Astrocyte (in vitro differentiated cells and primary cell): ENCODE measurements around the gene POLA1. TPM values are rescaled to one million over a fixed set of nuclear protein-coding genes. Genes with fewer than 3 reads are reported as not detected.

Experiments used
- DNase-seq: peaks from one replicate; pipeline ENCODE4 v3.0.0-alpha.2; 2010; ENCODE audit warnings: low read depth
- FAIRE-seq: peaks from 2 replicates; lab custom pipeline; 2011; peaks lifted over from hg19 to GRCh38; lab: Jason Lieb, UNC
- H2AFZ ChIP-seq: 2 replicates; pipeline ENCODE4 v1.6.0; 2012; ENCODE audit warnings: low read depth, low read length, inconsistent platforms
- H3K27ac ChIP-seq: 2 replicates; pipeline ENCODE4 v1.5.1; 2011; ENCODE audit warnings: low read depth, low read length, inconsistent platforms
- H3K27me3 ChIP-seq: 2 replicates; pipeline ENCODE4 v1.6.0; 2011; ENCODE audit warnings: low read length, inconsistent platforms; ENCODE audit not compliant: insufficient read depth
- H3K36me3 ChIP-seq: 2 replicates; pipeline ENCODE4 v1.5.1; 2011; ENCODE audit warnings: low read length, inconsistent platforms; ENCODE audit not compliant: insufficient read depth
- H3K4me1 ChIP-seq: 2 replicates; pipeline ENCODE4 v1.5.1; 2011; ENCODE audit warnings: low read length, inconsistent platforms; ENCODE audit not compliant: insufficient read depth
- H3K4me2 ChIP-seq: 2 replicates; pipeline ENCODE4 v1.6.0; 2012; ENCODE audit warnings: low read length, inconsistent platforms
- H3K4me3 ChIP-seq: 2 replicates; pipeline ENCODE4 v1.5.1; 2011; ENCODE audit warnings: low read depth, mild to moderate bottlenecking, low read length, inconsistent platforms; ENCODE audit not compliant: insufficient read depth
- H3K79me2 ChIP-seq: 2 replicates; pipeline ENCODE4 v1.6.0; 2012; ENCODE audit warnings: mild to moderate bottlenecking, low read length, inconsistent platforms; ENCODE audit not compliant: insufficient read depth
- H3K9ac ChIP-seq: 2 replicates; pipeline ENCODE4 v1.6.0; 2012; ENCODE audit warnings: mild to moderate bottlenecking, low read length, inconsistent platforms
- H3K9me3 ChIP-seq: 2 replicates; pipeline ENCODE4 v1.5.1; 2012; ENCODE audit warnings: low read depth, mild to moderate bottlenecking, low read length, inconsistent platforms; ENCODE audit not compliant: insufficient read depth
- H4K20me1 ChIP-seq: 2 replicates; pipeline ENCODE4 v1.6.0; 2012; ENCODE audit warnings: low read length, inconsistent platforms; ENCODE audit not compliant: insufficient read depth
- H3K27ac Mint-ChIP-seq: one replicate; pipeline ENCODE4 v1.8.0; 2021; ENCODE audit warnings: mild to moderate bottlenecking, mixed read lengths; ENCODE audit not compliant: unreplicated experiment
- H3K27me3 Mint-ChIP-seq: one replicate; pipeline ENCODE4 v1.8.0; 2021; ENCODE audit warnings: low read depth, mixed read lengths; ENCODE audit not compliant: unreplicated experiment
- H3K36me3 Mint-ChIP-seq: one replicate; pipeline ENCODE4 v1.8.0; 2021; ENCODE audit warnings: low read depth, mixed read lengths; ENCODE audit not compliant: unreplicated experiment
- H3K4me1 Mint-ChIP-seq: one replicate; pipeline ENCODE4 v1.8.0; 2021; ENCODE audit warnings: low read depth, mixed read lengths; ENCODE audit not compliant: unreplicated experiment
- H3K4me3 Mint-ChIP-seq: one replicate; pipeline ENCODE4 v1.8.0; 2021; ENCODE audit warnings: mild to moderate bottlenecking, moderate library complexity, mixed read lengths; ENCODE audit not compliant: unreplicated experiment
- H3K9me3 Mint-ChIP-seq: one replicate; pipeline ENCODE4 v1.8.0; 2021; ENCODE audit warnings: mild to moderate bottlenecking, mixed read lengths; ENCODE audit not compliant: unreplicated experiment
- EZH2 ChIP-seq: IDR thresholded peaks from 2 replicates; pipeline ENCODE4 v1.6.1; 2012; ENCODE audit warnings: mild to moderate bottlenecking, low read length, inconsistent platforms; ENCODE audit not compliant: insufficient read depth
- total RNA-seq: library from RNA; stranded (reverse); gene quantifications from 2 replicates; pipeline ENCODE4 v1.2.1, GENCODE V29; 2021
- TF ChIP-seq, protein P1 (sequence below): IDR thresholded peaks from 2 replicates; pipeline ENCODE4 v1.5.1; 2011; ENCODE audit warnings: low read depth, mild to moderate bottlenecking, inconsistent platforms, low read length, moderate library complexity; ENCODE audit not compliant: insufficient read depth

POLA1 gene
- total RNA-seq, 1 donor from 2014 or later, result 4.9 TPM

DNA sequence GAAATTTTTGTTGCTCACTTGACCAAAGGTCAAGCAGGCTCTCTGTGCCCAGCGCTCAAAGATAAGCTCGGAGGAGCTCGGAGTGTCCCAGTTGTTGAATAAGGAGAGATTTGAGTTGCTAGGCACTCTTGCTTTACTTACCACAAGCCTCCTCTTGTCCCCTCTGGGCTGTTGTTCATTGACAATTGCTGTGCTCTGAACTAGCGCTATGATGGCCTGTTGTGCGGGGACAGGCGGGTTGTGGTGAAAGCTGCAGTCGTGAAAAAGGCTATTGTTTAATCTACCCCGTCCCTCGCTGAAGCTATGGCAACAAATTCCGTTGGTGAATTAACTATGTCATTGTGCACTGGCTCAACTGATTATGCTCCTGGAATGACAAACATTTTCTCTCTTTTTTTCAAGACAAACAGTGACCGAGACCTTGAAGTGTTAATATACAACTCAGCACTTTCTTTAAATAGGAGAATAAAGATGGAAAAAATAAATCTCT lies 21.0 kb upstream of the POLA1 start:
- no peak overlapping the region for H3K4me2 ChIP-seq
- H3K9ac ChIP-seq, result no peak overlapping the region
- no peaks in the 10 kb centered on the region for H3K27me3 Mint-ChIP-seq
- no peak overlapping the region for H3K27ac ChIP-seq
- no peaks in the 10 kb centered on the region for H3K36me3 ChIP-seq
- peaks cover 9% of the 10 kb centered on the region for H3K4me1 Mint-ChIP-seq
- TF ChIP-seq, protein P1, sequence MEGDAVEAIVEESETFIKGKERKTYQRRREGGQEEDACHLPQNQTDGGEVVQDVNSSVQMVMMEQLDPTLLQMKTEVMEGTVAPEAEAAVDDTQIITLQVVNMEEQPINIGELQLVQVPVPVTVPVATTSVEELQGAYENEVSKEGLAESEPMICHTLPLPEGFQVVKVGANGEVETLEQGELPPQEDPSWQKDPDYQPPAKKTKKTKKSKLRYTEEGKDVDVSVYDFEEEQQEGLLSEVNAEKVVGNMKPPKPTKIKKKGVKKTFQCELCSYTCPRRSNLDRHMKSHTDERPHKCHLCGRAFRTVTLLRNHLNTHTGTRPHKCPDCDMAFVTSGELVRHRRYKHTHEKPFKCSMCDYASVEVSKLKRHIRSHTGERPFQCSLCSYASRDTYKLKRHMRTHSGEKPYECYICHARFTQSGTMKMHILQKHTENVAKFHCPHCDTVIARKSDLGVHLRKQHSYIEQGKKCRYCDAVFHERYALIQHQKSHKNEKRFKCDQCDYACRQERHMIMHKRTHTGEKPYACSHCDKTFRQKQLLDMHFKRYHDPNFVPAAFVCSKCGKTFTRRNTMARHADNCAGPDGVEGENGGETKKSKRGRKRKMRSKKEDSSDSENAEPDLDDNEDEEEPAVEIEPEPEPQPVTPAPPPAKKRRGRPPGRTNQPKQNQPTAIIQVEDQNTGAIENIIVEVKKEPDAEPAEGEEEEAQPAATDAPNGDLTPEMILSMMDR, result no peak
- TF ChIP-seq EZH2, result no peak
- H3K79me2 ChIP-seq, result no peaks in the 10 kb centered on the region
- no peak overlapping the region for H3K4me3 ChIP-seq
- DNase-seq (no peak), FAIRE-seq (no peak)
- no peaks in the 10 kb centered on the region for H3K4me1 ChIP-seq
- no peaks in the 10 kb centered on the region for H3K9me3 ChIP-seq
- no peaks in the 10 kb centered on the region for H4K20me1 ChIP-seq
- H2AFZ ChIP-seq, result no peak overlapping the region
- no peak overlapping the region for H3K27ac Mint-ChIP-seq
- H3K9me3 Mint-ChIP-seq, result no peaks in the 10 kb centered on the region
- no peaks in the 10 kb centered on the region for H3K27me3 ChIP-seq
- no peak overlapping the region for H3K4me3 Mint-ChIP-seq
- H3K36me3 Mint-ChIP-seq, result no peaks in the 10 kb centered on the region

DNA sequence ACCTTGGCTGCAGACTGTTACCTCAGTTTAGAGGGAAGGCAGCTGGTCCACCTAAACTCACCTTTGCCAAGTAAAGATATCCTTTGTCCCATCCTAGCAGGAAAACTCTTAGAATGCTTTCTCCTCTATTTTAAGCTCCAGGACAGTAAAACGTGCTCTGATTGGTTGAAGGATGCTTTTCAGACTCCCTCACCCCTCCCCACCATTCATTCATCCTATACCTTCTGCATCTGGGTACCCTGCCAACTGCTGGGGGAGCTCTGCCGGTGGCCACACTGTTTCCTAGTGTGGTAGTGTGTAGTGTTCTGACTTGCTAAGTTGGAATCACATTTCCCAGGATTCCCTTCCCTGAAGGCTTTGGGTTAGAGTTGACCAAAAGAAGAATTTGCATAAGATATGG lies 20.3 kb upstream of the POLA1 start:
- Histone ChIP-seq H3K4me3 (no peak overlapping the region), H3K27me3 (no peaks in the 10 kb centered on the region), H4K20me1 (no peaks in the 10 kb centered on the region), H2AFZ (no peak overlapping the region), H3K9me3 (no peaks in the 10 kb centered on the region), H3K4me1 (no peaks in the 10 kb centered on the region), H3K4me2 (no peak overlapping the region), H3K36me3 (no peaks in the 10 kb centered on the region), H3K79me2 (no peaks in the 10 kb centered on the region), H3K9ac (no peak overlapping the region), H3K27ac (no peak overlapping the region)
- no peaks in the 10 kb centered on the region for H3K9me3 Mint-ChIP-seq
- no peak overlapping the region for H3K4me3 Mint-ChIP-seq
- no peaks in the 10 kb centered on the region for H3K27me3 Mint-ChIP-seq
- H3K27ac Mint-ChIP-seq, result no peak overlapping the region
- H3K36me3 Mint-ChIP-seq, result no peaks in the 10 kb centered on the region
- DNase-seq (no peak), FAIRE-seq (no peak)
- no peak for TF ChIP-seq EZH2
- peaks cover 7% of the 10 kb centered on the region for H3K4me1 Mint-ChIP-seq

DNA sequence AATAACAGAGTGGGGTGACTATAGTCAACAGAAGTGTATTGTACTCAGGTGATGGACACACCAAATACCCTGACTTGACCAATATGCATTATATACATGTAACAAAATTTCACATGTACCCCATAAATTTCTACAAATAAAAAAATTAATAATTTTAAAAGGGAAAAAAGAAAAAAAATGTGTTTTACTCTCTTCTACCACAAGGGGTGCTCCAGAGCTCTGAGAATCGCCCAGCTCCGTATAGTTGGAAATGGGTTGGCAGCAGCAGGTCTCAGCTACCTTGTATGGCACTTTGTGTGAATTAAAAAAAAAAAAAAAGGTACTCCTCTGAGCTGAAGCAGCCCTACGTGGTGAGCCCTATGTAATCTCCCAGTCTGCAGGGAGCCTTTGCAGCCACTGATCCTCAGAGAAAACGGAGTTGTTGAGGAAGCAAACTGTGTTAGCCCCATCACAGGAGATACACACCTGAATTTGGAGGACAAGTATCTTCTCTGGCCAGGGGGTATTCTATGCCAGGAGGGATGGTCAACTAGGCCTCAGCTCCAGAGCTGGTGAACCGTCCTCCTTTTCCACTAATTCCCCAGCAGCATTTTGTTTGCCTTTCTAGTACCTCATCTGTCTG lies 17.2 kb upstream of the POLA1 start:
- Histone ChIP-seq H3K4me3 (no peak overlapping the region), H3K9me3 (no peaks in the 10 kb centered on the region), H3K4me2 (no peak overlapping the region), H2AFZ (no peak overlapping the region), H3K27ac (no peak overlapping the region), H3K36me3 (no peaks in the 10 kb centered on the region), H3K9ac (no peak overlapping the region), H3K79me2 (no peaks in the 10 kb centered on the region), H3K4me1 (no peaks in the 10 kb centered on the region), H4K20me1 (no peaks in the 10 kb centered on the region), H3K27me3 (no peaks in the 10 kb centered on the region)
- Mint-ChIP-seq H3K4me3 (no peak overlapping the region), H3K4me1 (peaks cover 7% of the 10 kb centered on the region), H3K36me3 (no peaks in the 10 kb centered on the region), H3K27ac (no peak overlapping the region), H3K27me3 (no peaks in the 10 kb centered on the region), H3K9me3 (no peaks in the 10 kb centered on the region)
- no peak for DNase-seq
- peak; percentile 9 for FAIRE-seq
- no peak for TF ChIP-seq EZH2
- TF ChIP-seq, protein P1, result peak; percentile 33
